Heart right ventricle (tissue), 16 donors: ENCODE measurements around the gene PPP1R14C. TPM values are rescaled to one million over a fixed set of nuclear protein-coding genes. Genes with fewer than 3 reads are reported as not detected.

Source experiments
- ATAC-seq, 8 donors: fragments of 200-7000 bp; cut with Tn5 transposase; one replicate each; pipeline ENCODE4 v1.9.1; 2020; ENCODE audit warnings: mild to moderate bottlenecking in 8 of 8, moderate library complexity in 8 of 8, moderate number of reproducible peaks in 1 of 8
- DNase-seq, 2 donors: peaks; one replicate each; pipeline ENCODE4 v3.0.0-alpha.2; 2020
- H3K27ac ChIP-seq, 10 donors: fragments of 200-600 bp; sonication (generic) in 2 of 10; one replicate each; pipeline versions ENCODE4 v1.5.0 to v1.8.0; 2020 to 2022; ENCODE audit warnings: mild to moderate bottlenecking in 3 of 10
- H3K27me3 ChIP-seq, 7 donors: fragments of 200-600 bp; one replicate each; pipeline ENCODE4 v1.8.0; 2021 to 2022; ENCODE audit warnings: mild to moderate bottlenecking in 2 of 7
- H3K36me3 ChIP-seq, 9 donors: fragments of 200-600 bp; sonication (generic) in 1 of 9; one replicate each; pipeline versions ENCODE4 v1.5.0 to v1.8.0; 2020 to 2022; ENCODE audit warnings: mild to moderate bottlenecking in 2 of 9
- H3K4me1 ChIP-seq, 9 donors: fragments of 200-600 bp; sonication (generic) in 1 of 9; one replicate each; pipeline versions ENCODE4 v1.5.0 to v1.8.0; 2020 to 2022; ENCODE audit warnings: mild to moderate bottlenecking in 4 of 9
- H3K4me3 ChIP-seq, 10 donors: fragments of 200-600 bp; sonication (generic) in 2 of 10; one replicate each; pipeline versions ENCODE4 v1.5.0 to v1.8.0; 2020 to 2022; ENCODE audit warnings: mild to moderate bottlenecking in 7 of 10, moderate library complexity in 2 of 10
- H3K9me3 ChIP-seq, 11 donors: fragments of 200-600 bp in 10 of 11; sonication (generic) in 2 of 11; one replicate each; pipeline versions ENCODE4 v1.5.0 to v1.8.0; 2013 to 2022; ENCODE audit warnings: mild to moderate bottlenecking in 2 of 11, control low read depth in 1 of 11, moderate library complexity in 1 of 11
- WGBS, 2 donors: extraction: QIAGEN DNeasy Blood & Tissue Kit; methylation state at CpG; one replicate each; pipeline ENCODE4 v1.1.7; 2013; ENCODE audit warnings: inconsistent platforms in 1 of 2; 5-methylcytosine and 5-hydroxymethylcytosine counted together
- intact Hi-C, 10 donors: fragments of 100-400 bp; cut with DNase I; formaldehyde crosslinking; loops; one replicate each; pipeline versions ENCODE4 v1.11.1 to v1.14.2; 2022
- polyA plus RNA-seq, 2 donors: library from polyadenylated mRNA; stranded (reverse); fragments of 200-250 nt; gene quantifications; one replicate each; pipeline ENCODE4 v1.2.3, GENCODE V29; 2013
- total RNA-seq, 10 donors: library from RNA; stranded (reverse); fragmentation: NEBNext Ultra II Directional in 3 of 10; extraction: Animal tissue kit (Norgen Biotek cat#: 25700) in 3 of 10; gene quantifications; one replicate each; pipeline versions ENCODE4 v1.2.1 to v1.2.4, GENCODE V29; 2021 to 2023
- TF ChIP-seq, protein P1 (sequence below), 9 donors: fragments of 200-600 bp; sonication (generic) in 2 of 9; IDR thresholded peaks; one replicate each; pipeline versions ENCODE4 v1.5.0 to v1.8.0; 2021 to 2022; ENCODE audit warnings: antibody characterized with exemption in 9 of 9, mild to moderate bottlenecking in 5 of 9, moderate library complexity in 1 of 9
- donor health status: Arrhythmogenic right ventricular cardiomyopathy.
- donor health status: ischemic (EF 13 %, LVEDD 7.1; RV severe dilation, severe dysfunction).
- donor health status: healthy with polysubstance abuse.
- donor health status: DM: no; HTN: yes; CAD: no.
- donor health status: DM: no; HTN: no; CAD: no.
- donor health status: ischemic (EF 25% LVEDD 6.9; RV normal size, moderate dysfunction).
- donor health status: ischemic (EF 25% LVEDD 5.7; RV mildly dilated, moderate dysfunction).
- donor health status: healthy.
- donor health status: DM: yes; HTN: yes; CAD: no.
- donor health status: Ischemic cardiomyopathy.
- donor health status: ischemic (EF 35%, LVEDD 5.7; RV mildly dilated, moderate dysfunction).
- donor health status: nonischemic (EF 11% LVEDD 7.7; RV severe dilation, severe dysfunction).
- donor health status: DM: yes; HTN: yes; CAD: no.
- donor health status: PGD.
- donor health status: ischemic (EF 29% LVEDD 5.4; RV normal size, mild dysfunction).
- donor health status: nonischemic (EF 23%, LVEDD 6.1; RV moderate dilation, normal function).

PPP1R14C gene
- total and polyA plus RNA-seq, 12 donors = 22.6 to 145 (median 92.1) TPM

DNA sequence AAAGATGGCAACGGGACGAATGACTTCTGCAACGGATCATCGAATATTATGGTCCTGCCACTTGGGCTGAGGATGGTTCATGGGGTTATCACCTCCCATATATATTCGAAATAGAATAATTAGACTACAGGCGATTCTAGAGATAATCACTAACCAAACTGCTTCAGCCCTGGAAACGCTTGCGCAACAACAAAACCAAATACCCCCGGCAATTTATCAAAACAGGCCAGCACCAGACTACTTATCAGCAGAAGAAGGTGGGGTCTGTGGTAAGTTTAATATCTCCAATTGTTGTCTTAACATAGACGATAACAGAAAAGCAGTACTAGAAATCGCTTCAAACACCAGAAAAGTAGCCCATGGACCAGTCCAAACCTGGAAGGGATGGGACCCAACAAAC, 42.9 kb upstream of the PPP1R14C start:
- H3K27me3 ChIP-seq = peaks cover 0 to 6% (median 0%) of the 10 kb centered on the region in 7 donors
- intact Hi-C loops = no loop called here
- TF ChIP-seq, protein P1, sequence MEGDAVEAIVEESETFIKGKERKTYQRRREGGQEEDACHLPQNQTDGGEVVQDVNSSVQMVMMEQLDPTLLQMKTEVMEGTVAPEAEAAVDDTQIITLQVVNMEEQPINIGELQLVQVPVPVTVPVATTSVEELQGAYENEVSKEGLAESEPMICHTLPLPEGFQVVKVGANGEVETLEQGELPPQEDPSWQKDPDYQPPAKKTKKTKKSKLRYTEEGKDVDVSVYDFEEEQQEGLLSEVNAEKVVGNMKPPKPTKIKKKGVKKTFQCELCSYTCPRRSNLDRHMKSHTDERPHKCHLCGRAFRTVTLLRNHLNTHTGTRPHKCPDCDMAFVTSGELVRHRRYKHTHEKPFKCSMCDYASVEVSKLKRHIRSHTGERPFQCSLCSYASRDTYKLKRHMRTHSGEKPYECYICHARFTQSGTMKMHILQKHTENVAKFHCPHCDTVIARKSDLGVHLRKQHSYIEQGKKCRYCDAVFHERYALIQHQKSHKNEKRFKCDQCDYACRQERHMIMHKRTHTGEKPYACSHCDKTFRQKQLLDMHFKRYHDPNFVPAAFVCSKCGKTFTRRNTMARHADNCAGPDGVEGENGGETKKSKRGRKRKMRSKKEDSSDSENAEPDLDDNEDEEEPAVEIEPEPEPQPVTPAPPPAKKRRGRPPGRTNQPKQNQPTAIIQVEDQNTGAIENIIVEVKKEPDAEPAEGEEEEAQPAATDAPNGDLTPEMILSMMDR (IDR thresholded peaks at IDR 0.05) = no peak
- DNase-seq (no peak), ATAC-seq (no peak)
- WGBS, 2 donors = 92 to 95% methylated on average over 11 of the region's 11 CpGs
- H3K4me3 ChIP-seq = no peak overlapping the region
- peaks cover 0 to 4% (median 0%) of the 10 kb centered on the region in 11 donors for H3K9me3 ChIP-seq
- H3K36me3 ChIP-seq = no peaks in the 10 kb centered on the region
- H3K27ac ChIP-seq = no peak overlapping the region
- H3K4me1 ChIP-seq = no peaks in the 10 kb centered on the region

- TF ChIP-seq, protein P1 (IDR thresholded peaks at IDR 0.05) = no peak
- ATAC-seq (no peak), DNase-seq (no peak)
- intact Hi-C loops = no loop called here
- H3K9me3 ChIP-seq = peaks cover 0 to 4% (median 0%) of the 10 kb centered on the region in 11 donors
- H3K4me1 ChIP-seq = no peaks in the 10 kb centered on the region
- 96% methylated on average over 19 of the region's 19 CpGs for WGBS, 2 donors
- no peak overlapping the region for H3K27ac ChIP-seq
- H3K4me3 ChIP-seq = no peak overlapping the region
- peaks cover 0 to 5% (median 0%) of the 10 kb centered on the region in 7 donors for H3K27me3 ChIP-seq
- H3K36me3 ChIP-seq = no peaks in the 10 kb centered on the region
Measured at GRCh38 chr6:150100745-150101144, 42.1 kb upstream of the PPP1R14C start.

GRCh38 chr6:150102750-150103270, 40.0 kb upstream of the PPP1R14C start:
- Histone ChIP-seq H3K27me3 (no peaks in the 10 kb centered on the region), H3K9me3 (peaks cover 0 to 4% (median 0%) of the 10 kb centered on the region in 11 donors), H3K4me1 (no peaks in the 10 kb centered on the region), H3K27ac (no peak overlapping the region), H3K36me3 (no peaks in the 10 kb centered on the region), H3K4me3 (no peak overlapping the region)
- no peak for DNase-seq
- intact Hi-C loops = no loop called here
- WGBS, 2 donors = 94 to 95% methylated on average over 4 of the region's 4 CpGs
- TF ChIP-seq, protein P1 (IDR thresholded peaks at IDR 0.05) = no peak
- no peak for ATAC-seq

DNA sequence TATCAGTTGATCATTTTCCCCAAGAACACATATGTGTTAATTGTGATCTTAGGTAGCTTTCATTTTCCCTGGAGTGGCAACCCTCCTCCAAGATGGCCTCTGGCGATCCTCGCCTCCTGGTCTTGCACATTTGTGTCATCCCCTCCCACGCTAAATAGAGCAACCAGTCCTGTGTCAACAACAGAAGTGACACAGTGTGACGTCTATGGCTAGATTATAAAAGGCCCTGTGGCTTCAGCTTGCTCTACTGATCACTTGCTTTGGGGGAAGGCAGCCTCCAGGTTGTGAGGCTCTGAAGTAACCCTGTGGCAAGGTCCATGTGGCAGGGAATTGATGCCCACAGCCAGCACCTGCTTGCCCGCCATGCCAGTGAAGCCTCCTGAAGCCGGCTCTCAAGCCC, 30.6 kb upstream of the PPP1R14C start:
- 85 to 92% methylated on average over 6 of the region's 6 CpGs for WGBS, 2 donors
- no peak for DNase-seq
- TF ChIP-seq, protein P1 (IDR thresholded peaks at IDR 0.05) = no peak
- no peak for ATAC-seq
- H3K4me1 ChIP-seq = no peaks in the 10 kb centered on the region
- H3K9me3 ChIP-seq = no peaks in the 10 kb centered on the region
- H3K27ac ChIP-seq = no peak overlapping the region
- H3K36me3 ChIP-seq = no peaks in the 10 kb centered on the region
- H3K27me3 ChIP-seq = peaks cover 0 to 4% (median 0%) of the 10 kb centered on the region in 7 donors
- H3K4me3 ChIP-seq = no peak overlapping the region
- intact Hi-C loops = no loop called here
